A549 (cell line): Measurements from ENCODE around the gene NAGPA.

Experiments used
- JUN ChIP-seq, 2 experiments: fragments of >200 bp; sonication (Bioruptor Twin); formaldehyde crosslinking; IDR thresholded peaks; 2 replicates in 1 of 2; 3 replicates in 1 of 2; pipeline ENCODE4 v1.6.1; 2016 to 2017
- REST ChIP-seq: fragments of 200-600 bp; sonication (generic); IDR thresholded peaks from 2 replicates; pipeline ENCODE4 v1.6.1; 2016; ENCODE audit warnings: antibody characterized with exemption, mild to moderate bottlenecking, moderate library complexity

- TF ChIP-seq JUN (IDR thresholded peaks at IDR 0.05) = no peak
- TF ChIP-seq REST = no peak
Measured at GRCh38 chr16:5032748-5033167, 977 bp downstream of the NAGPA start.
